Measurements from ENCODE around the gene PARD3. TPM values are rescaled to one million over a fixed set of nuclear protein-coding genes. Genes with fewer than 3 reads are reported as not detected.

PARD3 gene
- total RNA-seq, 2 experiments from 2014 or later: 0.29 to 0.94 TPM

GRCh38 chr10:34252111-34252510 is 563.0 kb downstream of the PARD3 start:
- no peaks in the 10 kb centered on the region for H3K36me3 Mint-ChIP-seq
- H3K27ac Mint-ChIP-seq: no peak overlapping the region
- no peaks in the 10 kb centered on the region for H3K4me1 Mint-ChIP-seq
- CTCF ChIA-PET: no interaction called here
- H3K9me3 Mint-ChIP-seq (ENCODE audit: low read depth): no peaks in the 10 kb centered on the region
- ATAC-seq: no peak
- H3K27me3 Mint-ChIP-seq: no peaks in the 10 kb centered on the region
- H3K4me3 Mint-ChIP-seq: no peak overlapping the region
- no peak for DNase-seq

GRCh38 chr10:34251177-34251576 is 563.9 kb downstream of the PARD3 start:
- no peaks in the 10 kb centered on the region for H3K4me1 Mint-ChIP-seq
- no peaks in the 10 kb centered on the region for H3K27me3 Mint-ChIP-seq
- no peak overlapping the region for H3K27ac Mint-ChIP-seq
- CTCF ChIA-PET: no interaction called here
- no peaks in the 10 kb centered on the region for H3K36me3 Mint-ChIP-seq
- ATAC-seq (no peak), DNase-seq (no peak)
- H3K9me3 Mint-ChIP-seq (ENCODE audit: low read depth): no peaks in the 10 kb centered on the region
- H3K4me3 Mint-ChIP-seq: no peak overlapping the region

GRCh38 chr10:34250722-34251121 is 564.4 kb downstream of the PARD3 start:
- CTCF ChIA-PET: no interaction called here
- no peaks in the 10 kb centered on the region for H3K4me1 Mint-ChIP-seq
- ATAC-seq (no peak), DNase-seq (no peak)
- H3K9me3 Mint-ChIP-seq (ENCODE audit: low read depth): peaks cover under 1% of the 10 kb centered on the region
- no peaks in the 10 kb centered on the region for H3K27me3 Mint-ChIP-seq
- H3K4me3 Mint-ChIP-seq: no peak overlapping the region
- no peaks in the 10 kb centered on the region for H3K36me3 Mint-ChIP-seq
- H3K27ac Mint-ChIP-seq: no peak overlapping the region

DNA sequence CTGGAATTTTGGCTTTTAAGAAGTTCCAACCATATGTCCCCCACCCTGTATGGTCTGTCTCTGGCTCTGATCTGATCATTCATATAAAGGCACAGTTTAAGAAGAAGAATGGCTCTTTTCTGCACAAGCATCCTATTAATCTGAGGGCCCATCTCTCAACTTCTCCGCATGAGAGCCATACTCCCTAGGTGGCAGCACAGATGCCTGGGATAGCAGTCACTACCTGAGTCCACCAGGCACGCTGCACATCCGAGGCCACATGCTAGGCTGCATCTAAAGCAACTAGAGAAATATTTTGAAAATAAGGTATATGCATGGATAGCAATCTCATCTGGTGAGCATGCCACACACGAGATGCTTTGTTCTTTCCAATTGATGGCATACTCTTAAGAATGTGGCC is 565.5 kb downstream of the PARD3 start:
- DNase-seq: no peak
- no peaks in the 10 kb centered on the region for H3K4me1 Mint-ChIP-seq
- no peaks in the 10 kb centered on the region for H3K27me3 Mint-ChIP-seq
- CTCF ChIA-PET: no interaction called here
- ATAC-seq: no peak
- H3K4me3 Mint-ChIP-seq: no peak overlapping the region
- no peak overlapping the region for H3K27ac Mint-ChIP-seq
- no peaks in the 10 kb centered on the region for H3K36me3 Mint-ChIP-seq
- peaks cover 5% of the 10 kb centered on the region for H3K9me3 Mint-ChIP-seq (ENCODE audit: low read depth)

- Mint-ChIP-seq H3K27me3 (no peaks in the 10 kb centered on the region), H3K4me3 (no peak overlapping the region), H3K4me1 (no peaks in the 10 kb centered on the region), H3K9me3 (ENCODE audit: low read depth) (peaks cover 5% of the 10 kb centered on the region), H3K36me3 (no peaks in the 10 kb centered on the region), H3K27ac (no peak overlapping the region)
- CTCF ChIA-PET: no interaction called here
- DNase-seq (no peak), ATAC-seq (no peak)
Measured at GRCh38 chr10:34247560-34247959, 567.5 kb downstream of the PARD3 start.

DNA sequence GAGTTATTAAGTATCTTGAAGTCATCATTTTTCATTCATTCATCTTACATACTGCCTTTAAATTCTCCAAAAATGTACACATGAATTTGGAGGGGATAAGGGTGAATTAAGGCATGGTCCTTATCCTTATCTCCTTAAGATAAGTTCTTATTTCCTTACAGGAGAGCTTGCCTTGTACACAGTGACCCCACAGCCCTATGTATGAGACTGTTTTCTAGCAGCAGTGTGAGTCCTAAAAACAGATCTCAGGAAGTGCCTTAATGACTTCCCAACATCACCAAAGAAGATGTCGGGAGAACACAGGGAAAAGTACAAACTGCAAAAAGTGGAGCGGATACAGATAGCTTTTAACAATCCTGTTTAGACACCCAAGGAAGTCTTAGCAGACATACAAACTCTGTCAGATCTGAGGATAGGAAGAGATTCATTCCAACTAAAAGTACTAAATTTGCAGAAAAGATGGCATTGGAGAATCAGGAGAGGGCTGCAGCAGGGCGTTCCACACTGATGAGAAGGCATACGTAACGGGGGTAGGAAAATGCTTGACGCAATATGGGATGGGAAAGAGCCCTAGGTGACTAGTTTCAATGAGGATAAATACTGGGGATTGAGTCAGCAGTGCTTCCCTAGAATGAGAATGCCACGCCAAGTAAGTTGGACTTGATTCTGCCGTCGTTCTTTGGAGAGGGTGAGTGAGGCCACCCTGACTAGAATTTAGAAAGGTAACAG is 570.2 kb downstream of the PARD3 start:
- H3K27ac Mint-ChIP-seq: no peak overlapping the region
- no peak overlapping the region for H3K4me3 Mint-ChIP-seq
- H3K9me3 Mint-ChIP-seq (ENCODE audit: low read depth): peaks cover 5% of the 10 kb centered on the region
- CTCF ChIA-PET: no interaction called here
- no peak for DNase-seq
- H3K4me1 Mint-ChIP-seq: no peaks in the 10 kb centered on the region
- no peak for ATAC-seq
- H3K36me3 Mint-ChIP-seq: no peaks in the 10 kb centered on the region
- H3K27me3 Mint-ChIP-seq: no peaks in the 10 kb centered on the region

DNA sequence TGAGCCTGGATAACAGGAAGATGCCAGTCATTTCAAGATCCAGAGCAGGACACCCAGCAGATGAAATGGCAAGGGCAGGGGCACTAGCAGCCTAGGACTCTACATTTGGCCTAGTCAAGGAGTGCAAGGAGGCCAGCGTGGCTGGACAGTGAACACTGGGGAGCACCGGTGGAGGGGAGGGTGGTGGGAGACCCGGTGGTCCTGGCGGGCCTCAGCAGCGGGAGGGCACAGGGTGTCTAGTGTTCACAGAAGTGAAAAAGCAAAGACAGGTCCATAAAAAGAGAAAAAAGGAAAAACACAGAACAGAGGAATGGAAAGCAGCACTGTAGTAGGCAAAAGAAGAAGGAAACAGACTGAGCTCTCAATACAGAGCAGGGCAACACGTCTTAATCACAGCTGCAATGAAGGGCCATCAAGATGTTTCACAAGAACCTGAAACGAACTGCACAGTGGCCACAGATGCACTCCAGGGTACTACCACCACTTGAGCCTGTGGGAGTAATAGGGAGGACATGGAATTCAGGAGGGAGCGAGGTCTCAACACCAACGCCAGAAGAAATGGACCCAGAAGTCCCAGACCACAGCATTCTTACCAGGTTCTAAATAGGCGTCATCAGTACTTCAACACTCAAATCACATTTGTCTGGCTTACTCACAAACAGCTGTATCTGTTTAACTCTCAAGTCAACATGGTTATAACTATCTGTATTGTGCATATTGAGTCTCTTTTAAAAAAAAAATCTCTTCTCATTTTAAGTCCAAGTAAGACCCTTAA is 573.7 kb downstream of the PARD3 start:
- Mint-ChIP-seq H3K4me3 (no peak overlapping the region), H3K27me3 (no peaks in the 10 kb centered on the region), H3K27ac (no peak overlapping the region), H3K9me3 (ENCODE audit: low read depth) (peaks cover 5% of the 10 kb centered on the region), H3K4me1 (no peaks in the 10 kb centered on the region), H3K36me3 (no peaks in the 10 kb centered on the region)
- no peak for DNase-seq
- ATAC-seq: no peak
- CTCF ChIA-PET: no interaction called here

GRCh38 chr10:34240039-34240438 is 575.1 kb downstream of the PARD3 start:
- no peak for DNase-seq
- H3K9me3 Mint-ChIP-seq (ENCODE audit: low read depth): peaks cover 3% of the 10 kb centered on the region
- H3K4me1 Mint-ChIP-seq: no peaks in the 10 kb centered on the region
- H3K27ac Mint-ChIP-seq: no peak overlapping the region
- no peak for ATAC-seq
- CTCF ChIA-PET: no interaction called here
- no peaks in the 10 kb centered on the region for H3K36me3 Mint-ChIP-seq
- H3K27me3 Mint-ChIP-seq: no peaks in the 10 kb centered on the region
- H3K4me3 Mint-ChIP-seq: no peak overlapping the region

DNA sequence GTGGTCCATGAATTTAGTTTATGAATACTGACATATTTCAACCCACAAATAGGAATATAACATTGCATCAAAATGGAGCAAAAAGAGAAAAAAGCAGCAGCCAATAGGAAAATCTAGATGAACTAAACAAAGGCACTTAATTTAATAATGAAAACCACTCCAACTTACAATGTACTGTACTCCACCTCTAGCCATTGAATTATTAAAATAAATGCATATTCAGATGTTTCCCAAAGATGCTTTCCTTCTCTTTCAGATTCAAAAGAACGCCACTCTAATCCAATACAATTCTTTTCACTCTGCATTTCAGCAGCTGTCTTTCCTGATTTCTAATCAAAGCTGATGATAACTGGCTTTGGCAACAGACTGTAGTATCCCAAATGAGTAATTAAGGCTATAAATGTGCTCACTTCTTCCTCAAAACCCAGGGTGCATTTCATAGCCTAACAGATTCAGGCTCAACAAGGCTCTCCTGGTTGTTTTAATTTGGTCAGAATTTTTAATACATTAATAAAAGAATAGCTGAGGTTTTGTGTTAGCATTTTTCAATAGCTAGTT is 577.1 kb downstream of the PARD3 start:
- Mint-ChIP-seq H3K9me3 (ENCODE audit: low read depth) (no peaks in the 10 kb centered on the region), H3K4me1 (no peaks in the 10 kb centered on the region), H3K27me3 (no peaks in the 10 kb centered on the region), H3K27ac (no peak overlapping the region), H3K36me3 (no peaks in the 10 kb centered on the region), H3K4me3 (no peak overlapping the region)
- CTCF ChIA-PET: no interaction called here
- no peak for DNase-seq
- no peak for ATAC-seq

- no peak overlapping the region for H3K27ac Mint-ChIP-seq
- CTCF ChIA-PET: no interaction called here
- no peaks in the 10 kb centered on the region for H3K36me3 Mint-ChIP-seq
- no peaks in the 10 kb centered on the region for H3K27me3 Mint-ChIP-seq
- DNase-seq: no peak
- no peak overlapping the region for H3K4me3 Mint-ChIP-seq
- ATAC-seq: no peak
- no peaks in the 10 kb centered on the region for H3K9me3 Mint-ChIP-seq (ENCODE audit: low read depth)
- H3K4me1 Mint-ChIP-seq: no peaks in the 10 kb centered on the region
Measured at GRCh38 chr10:34236931-34237330, 578.2 kb downstream of the PARD3 start.

DNA sequence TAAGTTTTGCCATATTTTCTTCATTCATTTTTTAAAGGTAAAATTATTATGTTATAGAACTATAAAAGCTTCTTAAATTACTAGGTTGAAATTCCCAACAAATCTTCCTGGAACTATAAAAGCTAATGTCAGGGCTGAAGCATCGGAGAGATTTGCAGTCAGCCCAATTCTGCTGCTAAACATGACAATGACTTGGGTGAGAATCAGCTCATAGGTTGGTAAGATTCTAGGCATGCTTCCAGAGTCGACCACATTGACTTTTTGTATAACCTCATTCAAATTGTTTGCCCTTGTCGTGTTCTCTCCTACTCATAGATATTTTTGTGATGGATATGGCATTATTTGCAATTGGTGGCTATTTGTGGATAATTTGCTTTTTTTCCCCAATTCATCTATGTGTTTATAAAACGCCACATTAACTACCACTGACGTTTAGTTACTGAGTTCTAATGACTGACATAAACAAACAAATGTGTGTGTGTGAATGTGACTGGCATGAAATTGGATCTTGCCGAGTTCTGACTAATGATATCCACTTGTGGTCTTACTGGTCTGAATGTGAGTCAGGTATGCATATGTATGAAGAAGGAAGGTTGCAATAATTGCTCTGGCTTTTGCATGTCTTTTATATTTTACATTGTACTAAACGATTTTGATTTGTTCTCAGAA is 579.8 kb downstream of the PARD3 start:
- H3K9me3 Mint-ChIP-seq (ENCODE audit: low read depth): no peaks in the 10 kb centered on the region
- ATAC-seq (no peak), DNase-seq (no peak)
- H3K27ac Mint-ChIP-seq: no peak overlapping the region
- H3K27me3 Mint-ChIP-seq: no peaks in the 10 kb centered on the region
- H3K4me3 Mint-ChIP-seq: no peak overlapping the region
- CTCF ChIA-PET: no interaction called here
- H3K4me1 Mint-ChIP-seq: no peaks in the 10 kb centered on the region
- no peaks in the 10 kb centered on the region for H3K36me3 Mint-ChIP-seq

DNA sequence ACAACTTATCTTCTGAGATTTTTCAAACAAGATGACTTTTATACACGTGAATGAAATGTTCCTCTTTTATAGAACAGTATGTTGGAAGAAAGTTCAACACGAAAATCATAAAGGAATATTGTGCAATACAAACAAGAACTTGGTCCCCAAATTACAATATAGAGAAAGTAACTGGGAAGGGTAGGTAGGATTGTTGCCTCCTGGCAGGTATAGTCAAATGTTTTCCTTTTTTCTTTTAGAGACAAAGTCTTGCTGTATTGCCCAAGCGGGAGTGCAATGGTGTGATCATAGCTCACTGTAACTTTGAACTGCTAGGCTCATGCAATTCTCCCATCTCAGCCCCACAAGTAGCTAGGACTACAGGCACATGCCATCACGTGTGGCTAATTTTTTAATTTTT is 582.6 kb downstream of the PARD3 start:
- H3K4me1 Mint-ChIP-seq: no peaks in the 10 kb centered on the region
- ATAC-seq (no peak), DNase-seq (no peak)
- H3K27ac Mint-ChIP-seq: no peak overlapping the region
- H3K36me3 Mint-ChIP-seq: no peaks in the 10 kb centered on the region
- CTCF ChIA-PET: interaction anchor here (0.9 kb wide), 1 partner anchor 10 kb away, joined by 3 read pairs; no protein-coding TSS in a partner anchor
- H3K27me3 Mint-ChIP-seq: no peaks in the 10 kb centered on the region
- H3K9me3 Mint-ChIP-seq (ENCODE audit: low read depth): no peaks in the 10 kb centered on the region
- H3K4me3 Mint-ChIP-seq: no peak overlapping the region

- DNase-seq (no peak), ATAC-seq (no peak)
- Mint-ChIP-seq H3K4me3 (no peak overlapping the region), H3K27ac (no peak overlapping the region), H3K9me3 (ENCODE audit: low read depth) (no peaks in the 10 kb centered on the region), H3K27me3 (peaks cover 2% of the 10 kb centered on the region), H3K4me1 (no peaks in the 10 kb centered on the region), H3K36me3 (no peaks in the 10 kb centered on the region)
- CTCF ChIA-PET: no interaction called here
Measured at GRCh38 chr10:34231441-34232180, 583.5 kb downstream of the PARD3 start.

Data from activated CD8-positive, alpha-beta memory T cell treated with anti-CD3 and anti-CD28 coated beads, Interleukin-2, amount 10 ng/mL, durations not matched to agents 7 days and 5 days (primary cell).